IPS-15b (cell line): ENCODE measurements around the gene VPS51.
"Not testable (repeated sequence)": the region's sequence is repeated elsewhere in the genome, so short reads cannot be mapped to it uniquely, and the experiment has no call there.

Experiments used
- H3K27me3 ChIP-seq: one replicate; pipeline ENCODE4 v1.6.1; 2013; ENCODE audit warnings: low read length; ENCODE audit not compliant: control insufficient read depth, insufficient read depth
- H3K36me3 ChIP-seq: one replicate; pipeline ENCODE4 v1.6.1; 2013; ENCODE audit warnings: low read length; ENCODE audit not compliant: control insufficient read depth, insufficient read depth
- H3K4me1 ChIP-seq: one replicate; pipeline ENCODE4 v1.6.1; 2013; ENCODE audit warnings: mild to moderate bottlenecking, low read length; ENCODE audit not compliant: control insufficient read depth, insufficient read depth
- H3K4me3 ChIP-seq: one replicate; pipeline ENCODE4 v1.5.1; 2013; ENCODE audit warnings: low read depth, low read length
- H3K9ac ChIP-seq: one replicate; pipeline ENCODE4 v1.6.1; 2013; ENCODE audit warnings: low read depth, mild to moderate bottlenecking, low read length
- H3K9me3 ChIP-seq: one replicate; pipeline ENCODE4 v1.6.1; 2013; ENCODE audit warnings: mild to moderate bottlenecking, low read length; ENCODE audit not compliant: control insufficient read depth, insufficient read depth

The VPS51 gene

GRCh38 chr11:65117206-65118096, 21.4 kb downstream of the VPS51 start, which contains the start of gene ZNHIT2:
Gene ZNHIT2, minus strand, starts transcription at chr11:65117701. Its CDS starts 48 bp downstream, at chr11:65117653.
- H3K9ac ChIP-seq, result peak within 1 kb of the TSS; percentile 81
- H3K4me3 ChIP-seq, result peak within 1 kb of the TSS; percentile 88
- H3K27me3 ChIP-seq, result no peaks in the 10 kb centered on the region
- H3K36me3 ChIP-seq, result peaks cover 38% of the 10 kb centered on the region
- H3K9me3 ChIP-seq, result no peaks in the 10 kb centered on the region
- peaks cover 3% of the 10 kb centered on the region for H3K4me1 ChIP-seq

- Histone ChIP-seq H3K9ac (no peak overlapping the region), H3K4me3 (no peak overlapping the region), H3K4me1 (peaks cover 3% of the 10 kb centered on the region), H3K36me3 (peaks cover 38% of the 10 kb centered on the region), H3K27me3 (no peaks in the 10 kb centered on the region), H3K9me3 (no peaks in the 10 kb centered on the region)
These were observed 22.3 kb downstream of the VPS51 start for GRCh38 chr11:65118097-65118837.

GRCh38 chr11:65118891-65119669, 23.1 kb downstream of the VPS51 start:
- not testable (repeated sequence) for H3K9ac ChIP-seq, H3K4me1 ChIP-seq

GRCh38 chr11:65119670-65119995, 23.6 kb downstream of the VPS51 start:
- Histone ChIP-seq H3K9me3 (no peaks in the 10 kb centered on the region), H3K27me3 (no peaks in the 10 kb centered on the region), H3K4me3 (no peak overlapping the region), H3K36me3 (peaks cover 39% of the 10 kb centered on the region), H3K4me1 (no peaks in the 10 kb centered on the region), H3K9ac (no peak overlapping the region)

More at GRCh38 chr11:65118891-65119669, 23.1 kb downstream of the VPS51 start:
- peaks cover 38% of the 10 kb centered on the region for H3K36me3 ChIP-seq
- H3K4me3 ChIP-seq, H3K9me3 ChIP-seq, H3K27me3 ChIP-seq: not testable (repeated sequence)

- peak overlapping the region; percentile 100 for H3K4me3 ChIP-seq
- no peaks in the 10 kb centered on the region for H3K27me3 ChIP-seq
- peaks cover 43% of the 10 kb centered on the region for H3K36me3 ChIP-seq
- H3K4me1 ChIP-seq, result no peaks in the 10 kb centered on the region
- no peak overlapping the region for H3K9ac ChIP-seq
- no peaks in the 10 kb centered on the region for H3K9me3 ChIP-seq
These were observed 24.8 kb downstream of the VPS51 start for GRCh38 chr11:65120831-65121230.

- peak overlapping the region; percentile 100 for H3K4me3 ChIP-seq
- H3K36me3 ChIP-seq, result peaks cover 44% of the 10 kb centered on the region
- no peaks in the 10 kb centered on the region for H3K27me3 ChIP-seq
- no peaks in the 10 kb centered on the region for H3K4me1 ChIP-seq
- H3K9me3 ChIP-seq, result no peaks in the 10 kb centered on the region
- H3K9ac ChIP-seq, result peak overlapping the region; percentile 98
These were observed 25.4 kb downstream of the VPS51 start for GRCh38 chr11:65121447-65121864.

- no peaks in the 10 kb centered on the region for H3K9me3 ChIP-seq
- H3K4me1 ChIP-seq, result no peaks in the 10 kb centered on the region
- H3K27me3 ChIP-seq, result no peaks in the 10 kb centered on the region
- H3K4me3 ChIP-seq, result peak within 1 kb of the TSS; percentile 100
- peaks cover 49% of the 10 kb centered on the region for H3K36me3 ChIP-seq
- H3K9ac ChIP-seq, result peak within 1 kb of the TSS; percentile 98
These were observed 26.1 kb downstream of the VPS51 start, which contains the start of the genes FAU and MRPL49 for GRCh38 chr11:65121865-65122696. Gene FAU, minus strand, starts transcription at chr11:65122134. Its CDS starts 321 bp downstream, at chr11:65121813. Gene MRPL49, plus strand, starts transcription at chr11:65122321. Its CDS starts 26 bp downstream, at chr11:65122347.

- H3K36me3 ChIP-seq, result peaks cover 58% of the 10 kb centered on the region
- H3K4me1 ChIP-seq, result no peaks in the 10 kb centered on the region
- H3K27me3 ChIP-seq, result no peaks in the 10 kb centered on the region
- no peak overlapping the region for H3K4me3 ChIP-seq
- no peak overlapping the region for H3K9ac ChIP-seq
- H3K9me3 ChIP-seq, result no peaks in the 10 kb centered on the region
These were observed 28.6 kb downstream of the VPS51 start for GRCh38 chr11:65124480-65125196.

GRCh38 chr11:65125197-65126056, 29.4 kb downstream of the VPS51 start:
- Histone ChIP-seq H3K4me1 (no peaks in the 10 kb centered on the region), H3K36me3 (peaks cover 58% of the 10 kb centered on the region), H3K9me3 (no peaks in the 10 kb centered on the region)

More at GRCh38 chr11:65125197-65126056, 29.4 kb downstream of the VPS51 start:
- H3K4me3 ChIP-seq, result no peak overlapping the region
- no peak overlapping the region for H3K9ac ChIP-seq
- no peaks in the 10 kb centered on the region for H3K27me3 ChIP-seq
